Peyer's patch (tissue), 4 donors: Measurements from ENCODE around the gene KPNA6.

Source experiments
- CTCF ChIP-seq, 6 experiments: fragments of 450-650 bp in 4 of 6; fragments of 200-600 bp in 2 of 6; sonication (generic) in 1 of 6; IDR thresholded peaks; one replicate each; pipeline ENCODE4 v1.5.1; 2017 to 2019; ENCODE audit warnings: antibody characterized with exemption in 6 of 6, mild to moderate bottlenecking in 3 of 6, moderate library complexity in 1 of 6
- POLR2A ChIP-seq, 2 donors: fragments of 450-650 bp; IDR thresholded peaks; one replicate each; pipeline ENCODE4 v1.5.1; 2017; ENCODE audit warnings: antibody characterized with exemption in 2 of 2, mild to moderate bottlenecking in 2 of 2, moderate library complexity in 2 of 2

GRCh38 chr1:32172621-32173245 lies 64.9 kb downstream of the KPNA6 start:
- TF ChIP-seq CTCF (IDR thresholded peaks at IDR 0.05) = no peak
- TF ChIP-seq POLR2A (IDR thresholded peaks at IDR 0.05) = no peak
